Stimulated activated CD4-positive, alpha-beta T cell treated with anti-CD3 and anti-CD28 coated beads, Interleukin-4, amount 100 ng/mL, for 24 hours (primary cell): Measurements from ENCODE around the gene TDRD12.

Source experiments
- DNase-seq: peaks from one replicate; pipeline ENCODE4 v3.0.0-alpha.2; 2020

TDRD12 gene, protein sequence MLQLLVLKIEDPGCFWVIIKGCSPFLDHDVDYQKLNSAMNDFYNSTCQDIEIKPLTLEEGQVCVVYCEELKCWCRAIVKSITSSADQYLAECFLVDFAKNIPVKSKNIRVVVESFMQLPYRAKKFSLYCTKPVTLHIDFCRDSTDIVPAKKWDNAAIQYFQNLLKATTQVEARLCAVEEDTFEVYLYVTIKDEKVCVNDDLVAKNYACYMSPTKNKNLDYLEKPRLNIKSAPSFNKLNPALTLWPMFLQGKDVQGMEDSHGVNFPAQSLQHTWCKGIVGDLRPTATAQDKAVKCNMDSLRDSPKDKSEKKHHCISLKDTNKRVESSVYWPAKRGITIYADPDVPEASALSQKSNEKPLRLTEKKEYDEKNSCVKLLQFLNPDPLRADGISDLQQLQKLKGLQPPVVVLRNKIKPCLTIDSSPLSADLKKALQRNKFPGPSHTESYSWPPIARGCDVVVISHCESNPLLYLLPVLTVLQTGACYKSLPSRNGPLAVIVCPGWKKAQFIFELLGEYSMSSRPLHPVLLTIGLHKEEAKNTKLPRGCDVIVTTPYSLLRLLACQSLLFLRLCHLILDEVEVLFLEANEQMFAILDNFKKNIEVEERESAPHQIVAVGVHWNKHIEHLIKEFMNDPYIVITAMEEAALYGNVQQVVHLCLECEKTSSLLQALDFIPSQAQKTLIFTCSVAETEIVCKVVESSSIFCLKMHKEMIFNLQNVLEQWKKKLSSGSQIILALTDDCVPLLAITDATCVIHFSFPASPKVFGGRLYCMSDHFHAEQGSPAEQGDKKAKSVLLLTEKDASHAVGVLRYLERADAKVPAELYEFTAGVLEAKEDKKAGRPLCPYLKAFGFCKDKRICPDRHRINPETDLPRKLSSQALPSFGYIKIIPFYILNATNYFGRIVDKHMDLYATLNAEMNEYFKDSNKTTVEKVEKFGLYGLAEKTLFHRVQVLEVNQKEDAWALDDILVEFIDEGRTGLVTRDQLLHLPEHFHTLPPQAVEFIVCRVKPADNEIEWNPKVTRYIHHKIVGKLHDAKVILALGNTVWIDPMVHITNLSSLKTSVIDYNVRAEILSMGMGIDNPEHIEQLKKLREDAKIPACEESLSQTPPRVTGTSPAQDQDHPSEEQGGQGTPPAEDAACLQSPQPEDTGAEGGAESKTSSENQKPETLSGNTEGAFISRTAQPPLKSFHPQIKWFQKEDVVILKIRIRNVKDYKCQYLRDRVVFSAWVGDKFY (N-terminal part only)

DNA sequence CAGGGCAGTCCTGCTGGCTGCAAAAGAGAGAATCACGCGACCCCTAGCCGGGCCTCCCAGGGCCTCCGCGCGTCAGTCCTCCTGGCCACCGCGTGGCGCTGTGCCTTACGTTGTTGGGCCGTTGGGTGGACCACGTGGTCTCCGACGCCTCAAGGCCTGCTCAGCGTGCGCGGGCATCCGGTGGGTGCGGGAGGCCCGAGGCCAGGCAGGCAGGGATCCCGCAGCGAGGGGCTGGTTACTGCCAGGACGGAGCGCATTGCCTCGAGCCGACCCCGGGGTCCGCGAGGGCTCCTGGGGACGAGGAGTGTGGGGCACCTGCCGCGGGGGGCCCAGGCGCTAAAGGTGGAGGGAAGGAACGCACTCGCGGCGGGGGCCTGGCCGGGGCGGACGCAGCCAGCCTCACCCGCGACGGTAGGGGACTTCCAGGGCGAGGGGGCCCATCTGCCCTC is at the start of gene TDRD12:
Gene TDRD12, plus strand, starts transcription at position 157 of the 449 bp plus-strand sequence. CDS start 306 bp downstream, outside the sequence.
- DNase-seq, result no peak

DNA sequence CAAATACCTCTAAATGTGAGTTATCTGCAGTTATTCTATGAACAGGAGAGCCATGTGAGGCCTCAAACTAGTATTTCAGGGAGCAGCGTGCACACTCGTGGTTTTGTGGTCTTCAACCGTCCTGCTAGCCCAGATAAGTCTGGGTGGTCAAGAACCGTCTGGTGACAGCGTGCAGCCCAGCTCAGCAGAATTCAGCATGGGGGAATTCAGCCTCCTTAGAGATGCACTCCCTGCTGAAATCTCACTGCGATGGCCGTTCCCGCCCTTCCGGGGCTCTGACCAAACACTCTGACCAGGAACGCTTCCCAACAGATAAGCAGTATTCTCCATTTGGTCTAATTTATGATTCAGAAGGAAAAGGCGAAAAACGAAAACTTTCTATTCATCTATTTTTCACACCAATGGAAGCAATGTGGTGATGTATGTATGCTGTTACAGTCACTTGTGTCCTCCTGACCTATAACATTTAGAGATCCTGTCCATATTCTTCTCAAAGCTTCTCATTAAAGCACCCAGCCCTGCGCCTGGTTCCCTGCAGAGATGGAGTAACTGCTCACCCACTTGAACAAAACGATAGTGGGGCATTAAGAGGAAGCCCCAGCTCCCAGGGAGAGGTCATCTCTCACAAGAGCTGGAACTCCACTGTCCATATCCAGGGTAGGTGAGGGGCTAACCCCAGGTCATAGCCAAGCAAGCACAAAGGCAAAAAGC is 47.5 kb upstream of the TDRD12 start:
- DNase-seq, result no peak

GRCh38 chr19:32672841-32673240 is 46.7 kb upstream of the TDRD12 start:
- no peak for DNase-seq

DNA sequence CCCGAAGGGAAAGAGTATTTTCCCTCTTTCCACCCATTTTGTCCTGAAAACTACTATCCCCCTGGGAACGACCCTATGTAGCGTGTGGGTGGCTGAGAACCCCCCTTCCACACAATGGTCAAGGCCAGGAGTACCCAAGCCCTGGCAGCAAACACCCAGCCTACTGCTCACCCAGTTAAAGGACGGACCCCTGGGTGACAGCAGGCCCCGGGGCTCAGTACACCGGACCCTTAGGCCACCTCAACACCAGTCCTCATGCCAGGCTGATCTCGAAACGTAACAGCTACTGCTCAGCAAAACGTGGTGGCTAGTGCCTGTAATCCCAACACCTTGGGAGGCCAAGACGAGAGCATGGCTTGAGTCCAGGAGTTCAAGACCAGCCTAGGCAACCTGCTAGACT is 46.0 kb upstream of the TDRD12 start:
- no peak for DNase-seq

DNA sequence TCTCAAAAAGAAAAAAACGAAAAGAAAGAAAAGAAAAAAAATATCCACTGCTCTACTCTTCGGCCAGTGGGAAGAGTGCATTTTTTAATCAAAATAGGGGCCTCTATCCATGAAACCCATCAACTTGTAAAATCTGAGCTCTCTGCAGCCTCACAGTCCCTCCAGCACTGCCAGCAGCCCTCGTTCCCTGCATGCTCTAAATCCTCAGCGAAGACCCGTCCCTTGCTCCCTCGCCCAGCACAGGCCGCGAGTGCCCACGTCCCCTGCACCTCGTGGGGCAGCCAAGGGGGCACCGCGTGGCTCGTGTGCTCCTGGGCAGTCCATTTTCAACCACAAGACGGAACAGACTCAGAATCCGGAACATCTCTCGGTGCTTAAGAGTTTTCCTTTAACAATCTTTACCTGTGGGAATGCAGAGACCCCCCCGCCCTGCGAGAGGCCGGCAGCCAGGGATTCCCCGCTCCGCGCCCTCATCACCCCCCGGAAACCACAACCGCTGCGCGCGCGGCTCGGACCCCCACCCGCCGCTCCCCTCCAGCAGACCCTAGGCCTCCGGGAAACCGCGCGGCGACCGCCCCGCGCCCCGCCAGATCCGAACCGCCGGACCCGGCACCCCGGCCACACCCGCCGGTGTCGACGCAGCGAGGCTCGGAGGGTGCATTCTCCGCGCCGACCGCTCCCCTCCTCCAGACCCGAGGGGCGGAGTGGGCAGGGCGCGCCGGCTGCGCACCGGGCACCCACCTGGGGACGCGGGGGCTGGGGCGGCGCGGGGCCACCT is 45.2 kb upstream of the TDRD12 start:
- no peak for DNase-seq

GRCh38 chr19:32674931-32675719 is 44.4 kb upstream of the TDRD12 start, which contains the start of gene ANKRD27:
Gene ANKRD27, minus strand, starts transcription at chr19:32675180. Its CDS starts 16,165 bp downstream, at chr19:32659015.
- DNase-seq, result peak; percentile 98

- DNase-seq, result peak; percentile 63
Observed at GRCh38 chr19:32675720-32676185, 43.8 kb upstream of the TDRD12 start, which contains the start of gene RGS9BP. Gene RGS9BP, plus strand, starts transcription at chr19:32675848. Its CDS starts 416 bp downstream, at chr19:32676264.

- DNase-seq, result no peak
Observed at GRCh38 chr19:32676186-32676894, 43.2 kb upstream of the TDRD12 start.

DNA sequence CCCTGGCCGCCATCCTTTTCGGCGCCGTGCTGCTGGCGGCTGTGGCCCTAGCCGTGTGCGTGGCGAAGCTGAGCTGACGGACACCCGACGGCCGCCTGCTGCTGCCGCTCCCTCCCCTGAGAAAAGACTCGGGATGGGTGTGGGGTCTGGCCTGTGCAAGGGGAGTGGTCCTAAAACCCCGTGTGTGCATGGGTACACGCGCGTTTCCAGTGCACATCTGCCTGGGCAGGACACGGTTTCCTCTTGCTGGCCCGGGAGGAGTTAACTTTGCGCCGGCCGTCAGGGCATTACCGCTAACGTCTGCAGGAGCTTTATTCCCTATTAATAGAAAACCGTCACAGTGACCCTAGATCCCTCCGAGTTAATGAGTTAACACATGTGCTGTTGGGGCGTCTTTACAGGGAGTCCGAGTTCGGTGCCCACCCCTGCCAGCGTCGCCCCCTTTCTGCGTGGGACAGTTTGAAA is 42.6 kb upstream of the TDRD12 start:
- no peak for DNase-seq

GRCh38 chr19:32677657-32678056 is 41.9 kb upstream of the TDRD12 start:
- DNase-seq, result no peak

DNA sequence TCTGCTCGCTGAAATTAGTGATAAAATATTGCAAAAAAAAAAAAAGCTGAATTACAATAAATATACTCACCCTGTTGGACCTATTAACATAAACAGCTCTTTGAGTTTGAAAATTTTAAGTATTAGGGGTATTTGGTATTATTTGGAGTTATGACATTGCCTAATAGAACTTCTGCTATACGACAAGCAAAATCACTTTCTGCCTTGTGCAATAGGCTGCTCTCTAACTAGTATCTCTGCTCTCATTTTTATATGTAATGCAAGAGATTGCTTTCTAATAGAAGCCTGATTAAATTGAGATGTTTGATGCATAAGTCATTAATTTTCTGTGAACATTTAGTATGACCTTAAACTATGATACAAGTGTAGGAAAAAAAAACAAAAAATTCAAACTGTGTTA is 38.6 kb upstream of the TDRD12 start:
- DNase-seq, result no peak

DNA sequence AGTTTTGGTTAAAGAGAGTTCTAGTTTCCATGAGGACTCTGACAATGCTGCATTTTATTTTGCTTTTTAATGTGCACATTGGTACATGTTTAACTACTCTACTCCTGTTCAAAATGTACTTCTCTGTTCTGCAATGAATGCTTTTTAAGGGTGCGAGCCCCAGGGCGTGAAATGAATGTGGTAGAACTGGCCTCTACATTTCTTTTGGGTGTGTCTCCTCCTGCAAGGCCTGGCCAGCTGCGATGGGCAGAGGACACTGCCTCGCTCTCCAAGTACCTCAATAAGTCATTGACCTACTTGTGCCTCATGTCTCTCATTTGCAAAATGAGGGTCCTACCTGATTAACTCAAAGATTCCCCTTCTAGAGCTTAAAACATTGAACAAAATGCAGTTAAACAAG is 37.2 kb upstream of the TDRD12 start:
- DNase-seq, result no peak

DNA sequence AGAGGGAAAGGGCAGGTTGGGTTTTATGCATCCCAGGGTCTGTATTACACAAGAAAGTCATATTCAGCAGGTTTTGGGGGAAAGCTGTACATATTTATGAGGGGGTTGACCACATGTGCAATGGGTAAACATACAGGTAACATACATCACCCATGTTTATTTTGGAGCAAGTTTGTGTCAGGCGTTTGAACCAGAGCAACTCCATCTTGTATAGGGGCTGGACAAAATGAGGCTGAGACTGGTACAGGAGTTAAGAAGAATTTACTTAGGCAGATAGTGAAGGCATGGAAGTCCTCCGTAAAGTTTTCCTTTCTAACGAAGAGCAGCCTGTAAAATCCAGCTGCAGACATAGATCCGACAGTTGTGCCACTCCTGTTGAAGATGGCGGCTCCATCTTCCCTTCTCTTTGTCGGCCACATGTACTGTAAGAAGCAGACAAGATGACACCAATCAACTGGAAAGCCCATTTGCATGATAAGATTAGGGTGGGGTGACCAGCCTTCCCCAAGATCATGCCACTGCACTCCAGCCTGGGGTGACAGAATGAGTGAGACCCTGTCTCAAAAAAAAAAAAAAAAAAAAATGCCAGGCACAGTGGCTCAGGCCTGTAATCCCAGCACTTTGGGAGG is 32.6 kb upstream of the TDRD12 start:
- no peak for DNase-seq

DNA sequence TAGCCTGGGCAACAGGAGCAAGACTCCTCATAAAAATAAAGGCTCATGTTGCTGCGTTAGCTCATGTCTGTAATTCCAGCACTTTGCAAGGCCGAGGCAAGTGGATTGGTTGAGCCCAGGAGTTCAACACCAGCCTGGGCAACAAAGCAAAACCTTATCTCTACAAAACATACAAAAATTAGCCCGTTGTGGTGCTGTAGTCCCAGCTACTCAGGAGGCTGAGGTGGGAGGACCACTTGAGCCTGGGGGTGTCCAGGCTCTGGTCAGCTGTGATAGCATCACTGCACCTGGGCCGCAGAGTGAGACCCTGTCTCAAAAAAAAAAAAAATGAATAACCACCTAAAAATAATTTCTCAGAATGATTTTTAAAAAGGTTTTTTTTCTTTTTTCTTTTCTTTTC is 31.9 kb upstream of the TDRD12 start:
- DNase-seq, result no peak

GRCh38 chr19:32688311-32688710 is 31.3 kb upstream of the TDRD12 start:
- DNase-seq, result no peak

DNA sequence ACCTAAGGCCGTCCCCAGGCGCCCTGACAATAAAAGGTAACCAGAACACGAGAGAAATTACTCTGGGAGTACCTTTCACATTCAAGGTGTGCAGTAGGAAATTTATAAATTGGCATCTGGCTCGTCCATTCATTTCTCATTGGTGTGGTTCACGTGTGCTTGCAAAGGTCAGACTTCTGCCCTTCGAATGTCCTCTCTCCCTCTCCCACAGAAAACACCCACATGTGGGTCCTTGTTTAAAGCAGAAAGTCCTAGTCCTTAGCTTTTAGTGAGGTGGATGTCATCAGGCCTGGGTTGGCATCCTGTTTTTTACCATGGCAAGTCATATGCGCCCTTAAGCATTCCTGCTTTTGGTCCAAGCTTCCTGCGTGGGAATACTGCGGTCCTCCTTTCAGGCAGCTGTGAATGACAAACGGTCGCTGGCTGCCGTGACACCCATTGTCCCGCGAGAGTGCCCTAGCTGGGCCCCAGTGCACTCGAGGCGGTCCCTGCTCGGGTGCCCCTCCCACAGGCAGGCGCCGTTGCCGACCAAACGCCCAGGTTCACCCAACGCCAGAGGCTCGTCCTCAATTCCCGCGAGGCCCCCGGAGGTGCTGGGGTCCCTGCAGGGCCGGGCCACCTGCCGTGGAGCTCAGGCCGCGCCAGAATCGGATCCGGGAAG is 28.1 kb upstream of the TDRD12 start, which contains the start of gene NUDT19:
Gene NUDT19, plus strand, starts transcription at position 531 of the 661 bp plus-strand sequence. CDS start 140 bp downstream, outside the sequence.
- DNase-seq, result peak; percentile 80

- peak; percentile 61 for DNase-seq
Observed at GRCh38 chr19:32691952-32692726, 27.4 kb upstream of the TDRD12 start.

GRCh38 chr19:32692727-32693061 is 26.9 kb upstream of the TDRD12 start:
- no peak for DNase-seq
